ENCODE results near the gene C2CD4D. TPM values are rescaled to one million over a fixed set of nuclear protein-coding genes. Genes with fewer than 3 reads are reported as not detected.

C2CD4D gene
- total RNA-seq, 1 experiment from 2014 or later, result 1.2 TPM

DNA sequence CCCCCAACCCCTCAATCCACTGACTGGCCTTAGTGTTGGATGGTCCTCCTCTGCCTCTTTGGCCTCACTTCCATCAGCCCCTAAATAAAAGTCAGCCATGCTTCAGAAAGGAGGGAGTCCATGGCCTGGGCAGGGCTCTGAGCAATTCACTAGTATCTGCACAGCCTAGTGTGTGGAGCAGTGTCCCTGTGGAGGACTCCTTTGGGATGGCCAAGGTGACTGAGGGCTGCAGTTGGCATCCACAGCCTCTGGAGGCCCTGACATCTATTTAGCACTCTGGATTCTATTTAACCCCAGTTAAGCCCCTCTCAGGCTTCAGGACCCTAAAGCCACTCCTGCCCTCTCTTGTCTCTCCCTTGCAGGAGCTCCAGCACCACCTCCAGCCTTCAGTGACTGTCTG is 10.3 kb upstream of the C2CD4D start:
- H3K27ac ChIP-seq (ENCODE audit: low read length), result no peak overlapping the region
- H3K4me3 ChIP-seq (ENCODE audit: low read depth in 2 of 2, low read length in 2 of 2), result no peak overlapping the region
- no TSS peak for BruUV-seq (replicated peaks)
- H3K9me3 ChIP-seq (ENCODE audit: control insufficient read depth, insufficient read depth, low read depth, low read length), result no peaks in the 10 kb centered on the region
- H3K27me3 ChIP-seq (ENCODE audit: control insufficient read depth, insufficient read depth, low read length), result no peaks in the 10 kb centered on the region
- H3K4me1 ChIP-seq (ENCODE audit: control insufficient read depth, insufficient read depth, low read length), result no peaks in the 10 kb centered on the region
- CTCF ChIA-PET, result no interaction called here
- TF ChIP-seq SIN3A (IDR thresholded peaks at IDR 0.05; ENCODE audit: borderline replicate concordance, insufficient read depth, low read depth, low read length) (no peak), TCF7L2 (IDR thresholded peaks at IDR 0.05; ENCODE audit: low read depth, low read length) (no peak)
- TF ChIP-seq, protein P1, sequence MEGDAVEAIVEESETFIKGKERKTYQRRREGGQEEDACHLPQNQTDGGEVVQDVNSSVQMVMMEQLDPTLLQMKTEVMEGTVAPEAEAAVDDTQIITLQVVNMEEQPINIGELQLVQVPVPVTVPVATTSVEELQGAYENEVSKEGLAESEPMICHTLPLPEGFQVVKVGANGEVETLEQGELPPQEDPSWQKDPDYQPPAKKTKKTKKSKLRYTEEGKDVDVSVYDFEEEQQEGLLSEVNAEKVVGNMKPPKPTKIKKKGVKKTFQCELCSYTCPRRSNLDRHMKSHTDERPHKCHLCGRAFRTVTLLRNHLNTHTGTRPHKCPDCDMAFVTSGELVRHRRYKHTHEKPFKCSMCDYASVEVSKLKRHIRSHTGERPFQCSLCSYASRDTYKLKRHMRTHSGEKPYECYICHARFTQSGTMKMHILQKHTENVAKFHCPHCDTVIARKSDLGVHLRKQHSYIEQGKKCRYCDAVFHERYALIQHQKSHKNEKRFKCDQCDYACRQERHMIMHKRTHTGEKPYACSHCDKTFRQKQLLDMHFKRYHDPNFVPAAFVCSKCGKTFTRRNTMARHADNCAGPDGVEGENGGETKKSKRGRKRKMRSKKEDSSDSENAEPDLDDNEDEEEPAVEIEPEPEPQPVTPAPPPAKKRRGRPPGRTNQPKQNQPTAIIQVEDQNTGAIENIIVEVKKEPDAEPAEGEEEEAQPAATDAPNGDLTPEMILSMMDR (IDR thresholded peaks at IDR 0.05), result no peak
- TF ChIP-seq, protein P2, sequence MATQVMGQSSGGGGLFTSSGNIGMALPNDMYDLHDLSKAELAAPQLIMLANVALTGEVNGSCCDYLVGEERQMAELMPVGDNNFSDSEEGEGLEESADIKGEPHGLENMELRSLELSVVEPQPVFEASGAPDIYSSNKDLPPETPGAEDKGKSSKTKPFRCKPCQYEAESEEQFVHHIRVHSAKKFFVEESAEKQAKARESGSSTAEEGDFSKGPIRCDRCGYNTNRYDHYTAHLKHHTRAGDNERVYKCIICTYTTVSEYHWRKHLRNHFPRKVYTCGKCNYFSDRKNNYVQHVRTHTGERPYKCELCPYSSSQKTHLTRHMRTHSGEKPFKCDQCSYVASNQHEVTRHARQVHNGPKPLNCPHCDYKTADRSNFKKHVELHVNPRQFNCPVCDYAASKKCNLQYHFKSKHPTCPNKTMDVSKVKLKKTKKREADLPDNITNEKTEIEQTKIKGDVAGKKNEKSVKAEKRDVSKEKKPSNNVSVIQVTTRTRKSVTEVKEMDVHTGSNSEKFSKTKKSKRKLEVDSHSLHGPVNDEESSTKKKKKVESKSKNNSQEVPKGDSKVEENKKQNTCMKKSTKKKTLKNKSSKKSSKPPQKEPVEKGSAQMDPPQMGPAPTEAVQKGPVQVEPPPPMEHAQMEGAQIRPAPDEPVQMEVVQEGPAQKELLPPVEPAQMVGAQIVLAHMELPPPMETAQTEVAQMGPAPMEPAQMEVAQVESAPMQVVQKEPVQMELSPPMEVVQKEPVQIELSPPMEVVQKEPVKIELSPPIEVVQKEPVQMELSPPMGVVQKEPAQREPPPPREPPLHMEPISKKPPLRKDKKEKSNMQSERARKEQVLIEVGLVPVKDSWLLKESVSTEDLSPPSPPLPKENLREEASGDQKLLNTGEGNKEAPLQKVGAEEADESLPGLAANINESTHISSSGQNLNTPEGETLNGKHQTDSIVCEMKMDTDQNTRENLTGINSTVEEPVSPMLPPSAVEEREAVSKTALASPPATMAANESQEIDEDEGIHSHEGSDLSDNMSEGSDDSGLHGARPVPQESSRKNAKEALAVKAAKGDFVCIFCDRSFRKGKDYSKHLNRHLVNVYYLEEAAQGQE (IDR thresholded peaks at IDR 0.05; ENCODE audit: insufficient read depth in 1 of 2, low read depth in 2 of 2, low read length in 1 of 2), result no peak
- no peak for DNase-seq (ENCODE audit: low read depth, low spot score)
- POLR2A ChIA-PET, result no interaction called here
- ATAC-seq, result no peak
- intact Hi-C loops (cut with micrococcal nuclease; ENCODE audit: unreplicated experiment), result no loop called here
- in situ Hi-C loops (cut with HindIII; ENCODE audit: low pct_unique_long_range_greater_than_20kb, low sequenced_read_pairs), result no loop called here
- no peaks in the 10 kb centered on the region for H3K36me3 ChIP-seq (ENCODE audit: control insufficient read depth, insufficient read depth, low read length)

DNA sequence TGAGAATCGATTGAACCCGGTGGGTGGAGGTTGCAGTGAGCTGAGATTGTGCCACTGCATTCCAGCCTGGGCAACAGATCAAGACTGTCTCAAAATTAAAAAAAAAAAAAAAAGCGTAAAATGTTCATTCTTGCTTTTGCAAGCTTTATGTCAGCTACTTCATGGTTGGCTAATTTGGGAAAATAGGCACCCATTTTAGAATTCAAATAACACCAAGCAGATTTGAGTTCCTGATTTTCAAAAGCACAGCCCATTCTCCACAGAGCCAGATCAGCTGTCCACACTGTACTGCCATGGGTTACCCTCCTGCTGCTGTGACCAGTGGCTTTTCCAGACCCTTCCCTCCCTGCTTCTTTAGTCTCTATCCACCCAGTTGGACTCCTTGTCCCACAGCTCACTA is 9.5 kb upstream of the C2CD4D start:
- Histone ChIP-seq H3K27me3 (ENCODE audit: control insufficient read depth, insufficient read depth, low read length) (no peaks in the 10 kb centered on the region), H3K27ac (ENCODE audit: low read length) (no peak overlapping the region), H3K9me3 (ENCODE audit: control insufficient read depth, insufficient read depth, low read depth, low read length) (no peaks in the 10 kb centered on the region), H3K4me3 (ENCODE audit: low read depth in 2 of 2, low read length in 2 of 2) (no peak overlapping the region), H3K4me1 (ENCODE audit: control insufficient read depth, insufficient read depth, low read length) (no peaks in the 10 kb centered on the region), H3K36me3 (ENCODE audit: control insufficient read depth, insufficient read depth, low read length) (no peaks in the 10 kb centered on the region)
- in situ Hi-C loops (cut with HindIII; ENCODE audit: low pct_unique_long_range_greater_than_20kb, low sequenced_read_pairs), result no loop called here
- intact Hi-C loops (cut with micrococcal nuclease; ENCODE audit: unreplicated experiment), result no loop called here
- CTCF ChIA-PET, result no interaction called here
- no peak for ATAC-seq
- no peak for DNase-seq (ENCODE audit: low read depth, low spot score)
- BruUV-seq (replicated peaks), result no TSS peak
- TF ChIP-seq SIN3A (IDR thresholded peaks at IDR 0.05; ENCODE audit: borderline replicate concordance, insufficient read depth, low read depth, low read length) (no peak), POLR2AphosphoS5 (IDR thresholded peaks at IDR 0.05; ENCODE audit: low read depth, low read length) (no peak), TCF7L2 (IDR thresholded peaks at IDR 0.05; ENCODE audit: low read depth, low read length) (no peak)
- TF ChIP-seq, protein P2 (IDR thresholded peaks at IDR 0.05; ENCODE audit: insufficient read depth in 1 of 2, low read depth in 2 of 2, low read length in 1 of 2), result no peak
- TF ChIP-seq, protein P1 (IDR thresholded peaks at IDR 0.05), result no peak
- POLR2A ChIA-PET, result interaction anchor here (0.6 kb wide), 1 partner anchor 96 kb away, joined by 3 read pairs; no protein-coding TSS in a partner anchor

All from Panc1 (cell line).